ENCODE data around the gene CDKL1.

Gene CDKL1

DNA sequence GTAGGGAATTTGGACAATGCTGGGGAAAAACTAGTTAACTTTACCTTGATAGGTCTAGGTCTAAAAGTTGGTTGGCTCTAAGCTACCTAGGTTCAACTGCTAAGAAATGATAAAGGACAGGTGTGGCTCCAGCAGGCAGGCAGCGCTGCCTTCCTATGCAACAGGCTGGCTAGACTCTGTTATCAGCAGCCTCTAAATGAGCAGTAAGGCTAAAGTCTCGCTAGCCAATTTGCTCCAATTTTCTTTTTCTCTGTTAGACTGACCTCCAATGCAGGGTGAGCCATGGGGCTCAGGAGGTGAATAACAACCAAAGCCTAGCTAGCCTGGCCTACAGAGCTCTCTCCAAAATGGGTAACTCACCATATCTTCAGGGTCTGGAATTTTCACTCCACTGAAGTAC, 58.1 kb downstream of the CDKL1 start:
- TF ChIP-seq CEBPB (IDR thresholded peaks at IDR 0.05) (no peak), TCF12 (IDR thresholded peaks at IDR 0.05; ENCODE audit: low read depth) (no peak), TEAD4 (IDR thresholded peaks at IDR 0.05) (no peak), TAF1 (IDR thresholded peaks at IDR 0.05; ENCODE audit: low read depth) (no peak), RAD21 (IDR thresholded peaks at IDR 0.05; ENCODE audit: low read depth) (no peak), CREB1 (IDR thresholded peaks at IDR 0.05; ENCODE audit: low read depth) (no peak), EP300 (IDR thresholded peaks at IDR 0.05; ENCODE audit: borderline replicate concordance) (no peak), EGR1 (IDR thresholded peaks at IDR 0.05) (no peak), ZBTB7A (IDR thresholded peaks at IDR 0.05; ENCODE audit: low read depth) (no peak), FOXM1 (IDR thresholded peaks at IDR 0.05; ENCODE audit: borderline replicate concordance, low read depth) (no peak)
- TF ChIP-seq, protein P1, sequence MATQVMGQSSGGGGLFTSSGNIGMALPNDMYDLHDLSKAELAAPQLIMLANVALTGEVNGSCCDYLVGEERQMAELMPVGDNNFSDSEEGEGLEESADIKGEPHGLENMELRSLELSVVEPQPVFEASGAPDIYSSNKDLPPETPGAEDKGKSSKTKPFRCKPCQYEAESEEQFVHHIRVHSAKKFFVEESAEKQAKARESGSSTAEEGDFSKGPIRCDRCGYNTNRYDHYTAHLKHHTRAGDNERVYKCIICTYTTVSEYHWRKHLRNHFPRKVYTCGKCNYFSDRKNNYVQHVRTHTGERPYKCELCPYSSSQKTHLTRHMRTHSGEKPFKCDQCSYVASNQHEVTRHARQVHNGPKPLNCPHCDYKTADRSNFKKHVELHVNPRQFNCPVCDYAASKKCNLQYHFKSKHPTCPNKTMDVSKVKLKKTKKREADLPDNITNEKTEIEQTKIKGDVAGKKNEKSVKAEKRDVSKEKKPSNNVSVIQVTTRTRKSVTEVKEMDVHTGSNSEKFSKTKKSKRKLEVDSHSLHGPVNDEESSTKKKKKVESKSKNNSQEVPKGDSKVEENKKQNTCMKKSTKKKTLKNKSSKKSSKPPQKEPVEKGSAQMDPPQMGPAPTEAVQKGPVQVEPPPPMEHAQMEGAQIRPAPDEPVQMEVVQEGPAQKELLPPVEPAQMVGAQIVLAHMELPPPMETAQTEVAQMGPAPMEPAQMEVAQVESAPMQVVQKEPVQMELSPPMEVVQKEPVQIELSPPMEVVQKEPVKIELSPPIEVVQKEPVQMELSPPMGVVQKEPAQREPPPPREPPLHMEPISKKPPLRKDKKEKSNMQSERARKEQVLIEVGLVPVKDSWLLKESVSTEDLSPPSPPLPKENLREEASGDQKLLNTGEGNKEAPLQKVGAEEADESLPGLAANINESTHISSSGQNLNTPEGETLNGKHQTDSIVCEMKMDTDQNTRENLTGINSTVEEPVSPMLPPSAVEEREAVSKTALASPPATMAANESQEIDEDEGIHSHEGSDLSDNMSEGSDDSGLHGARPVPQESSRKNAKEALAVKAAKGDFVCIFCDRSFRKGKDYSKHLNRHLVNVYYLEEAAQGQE (IDR thresholded peaks at IDR 0.05; ENCODE audit: low read depth) = no peak
- TF ChIP-seq, protein P2, sequence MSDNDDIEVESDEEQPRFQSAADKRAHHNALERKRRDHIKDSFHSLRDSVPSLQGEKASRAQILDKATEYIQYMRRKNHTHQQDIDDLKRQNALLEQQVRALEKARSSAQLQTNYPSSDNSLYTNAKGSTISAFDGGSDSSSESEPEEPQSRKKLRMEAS (IDR thresholded peaks at IDR 0.05) = no peak
- TF ChIP-seq, protein P3, sequence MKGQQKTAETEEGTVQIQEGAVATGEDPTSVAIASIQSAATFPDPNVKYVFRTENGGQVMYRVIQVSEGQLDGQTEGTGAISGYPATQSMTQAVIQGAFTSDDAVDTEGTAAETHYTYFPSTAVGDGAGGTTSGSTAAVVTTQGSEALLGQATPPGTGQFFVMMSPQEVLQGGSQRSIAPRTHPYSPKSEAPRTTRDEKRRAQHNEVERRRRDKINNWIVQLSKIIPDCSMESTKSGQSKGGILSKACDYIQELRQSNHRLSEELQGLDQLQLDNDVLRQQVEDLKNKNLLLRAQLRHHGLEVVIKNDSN (IDR thresholded peaks at IDR 0.05) = no peak

DNA sequence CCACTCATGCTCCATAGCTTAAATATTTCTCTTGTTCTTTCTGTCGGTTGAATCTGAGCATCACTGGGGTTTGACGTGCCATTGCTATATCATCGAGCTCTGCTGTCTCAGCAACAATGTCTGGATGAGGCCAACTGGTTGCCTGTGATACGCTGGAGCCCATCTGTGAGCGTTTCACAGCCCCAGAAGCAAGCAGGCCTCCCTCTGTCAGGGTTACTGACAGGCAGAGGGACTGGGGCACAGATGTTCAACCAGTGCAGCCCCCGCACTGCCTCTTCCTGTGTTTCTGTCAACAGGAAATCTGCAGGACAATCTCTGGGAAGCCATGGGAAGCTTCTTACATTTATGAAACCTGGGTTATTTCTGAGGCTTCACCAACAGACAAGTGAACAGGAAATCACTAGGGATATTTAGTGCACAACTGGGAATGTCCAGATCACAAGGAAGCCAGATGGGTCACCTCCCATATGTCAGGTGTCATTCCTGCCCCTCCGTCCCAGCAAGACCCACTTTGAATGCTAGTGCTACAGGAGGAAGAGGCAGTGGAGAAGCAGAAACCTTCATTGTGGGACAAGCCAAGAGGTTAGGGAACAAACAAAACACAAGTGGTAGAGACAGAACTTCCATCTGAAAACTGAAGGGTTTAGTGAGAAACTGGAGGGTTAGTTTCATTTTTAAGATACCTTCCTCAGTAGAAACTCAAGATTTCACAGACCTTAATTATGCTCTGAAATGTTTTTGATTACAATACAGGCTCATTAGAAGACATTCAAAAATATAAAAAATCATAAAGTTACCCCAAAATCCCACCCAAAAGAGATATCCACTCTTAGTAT, 60.5 kb downstream of the CDKL1 start:
- TF ChIP-seq TAF1 (IDR thresholded peaks at IDR 0.05; ENCODE audit: low read depth) = no peak
- no peak for TF ChIP-seq RAD21 (IDR thresholded peaks at IDR 0.05; ENCODE audit: low read depth)
- no peak for TF ChIP-seq EP300 (IDR thresholded peaks at IDR 0.05; ENCODE audit: borderline replicate concordance)
- no peak for TF ChIP-seq CEBPB (IDR thresholded peaks at IDR 0.05)
- TF ChIP-seq, protein P3 (IDR thresholded peaks at IDR 0.05) = no peak
- TF ChIP-seq, protein P1 (IDR thresholded peaks at IDR 0.05; ENCODE audit: low read depth) = no peak
- TF ChIP-seq YY1 (IDR thresholded peaks at IDR 0.05; ENCODE audit: low read depth) = no peak
- no peak for TF ChIP-seq FOXM1 (IDR thresholded peaks at IDR 0.05; ENCODE audit: borderline replicate concordance, low read depth)
- no peak for TF ChIP-seq TEAD4 (IDR thresholded peaks at IDR 0.05)
- no peak for TF ChIP-seq EGR1 (IDR thresholded peaks at IDR 0.05)
- no peak for TF ChIP-seq CREB1 (IDR thresholded peaks at IDR 0.05; ENCODE audit: low read depth)
- TF ChIP-seq TCF12 (IDR thresholded peaks at IDR 0.05; ENCODE audit: low read depth) = no peak
- no peak for TF ChIP-seq NFIC (IDR thresholded peaks at IDR 0.05)
- no peak for TF ChIP-seq ZBTB7A (IDR thresholded peaks at IDR 0.05; ENCODE audit: low read depth)
- TF ChIP-seq, protein P2 (IDR thresholded peaks at IDR 0.05) = no peak

DNA sequence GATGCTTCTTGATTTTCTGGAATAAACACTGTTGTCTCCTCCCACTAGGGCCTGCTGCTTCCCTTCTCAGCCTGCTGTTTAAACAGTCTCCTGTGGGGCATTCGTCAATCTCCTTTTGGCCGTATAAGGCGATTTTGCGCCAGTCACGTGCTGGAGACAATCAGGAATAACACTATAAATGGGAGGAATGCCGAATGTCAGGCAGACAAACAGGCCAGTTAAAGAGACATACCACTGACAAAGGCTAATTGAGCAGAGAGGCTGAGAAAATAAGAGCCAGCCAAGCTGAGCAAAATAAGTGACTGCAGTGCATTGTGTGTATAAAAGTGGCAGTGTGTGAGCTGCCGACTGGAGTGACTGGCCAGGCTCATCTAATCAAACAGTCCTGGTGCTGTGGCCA, 61.3 kb downstream of the CDKL1 start:
- TF ChIP-seq, protein P3 (IDR thresholded peaks at IDR 0.05) = peak; percentile 95
- TF ChIP-seq TEAD4 (IDR thresholded peaks at IDR 0.05) (peak; percentile 25; the same call in 1 of the 2 replicates), CREB1 (IDR thresholded peaks at IDR 0.05; ENCODE audit: low read depth) (no peak), TCF12 (IDR thresholded peaks at IDR 0.05; ENCODE audit: low read depth) (no peak)
- TF ChIP-seq, protein P2 (IDR thresholded peaks at IDR 0.05) = peak; percentile 61

DNA sequence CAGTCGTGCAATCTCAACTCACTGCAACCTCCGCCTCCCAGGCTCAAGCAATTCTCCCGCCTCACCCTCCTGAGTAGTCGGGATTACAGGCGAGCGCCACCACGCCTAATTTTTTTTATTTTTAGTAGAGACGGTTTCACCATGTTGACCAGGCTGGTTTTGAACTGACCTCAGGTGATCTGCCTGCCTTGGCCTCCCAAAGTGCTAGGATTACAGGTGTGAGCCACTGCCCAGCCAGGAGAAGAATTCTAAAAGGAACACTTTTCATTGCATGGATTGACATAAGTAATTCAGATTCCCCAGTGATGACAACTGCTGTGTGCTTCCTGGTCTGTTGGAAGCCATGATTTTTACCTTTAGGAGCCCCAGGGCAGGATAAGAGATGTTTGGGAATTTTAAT, 62.5 kb downstream of the CDKL1 start:
- TF ChIP-seq FOXM1 (IDR thresholded peaks at IDR 0.05; ENCODE audit: borderline replicate concordance, low read depth) (no peak), EP300 (IDR thresholded peaks at IDR 0.05; ENCODE audit: borderline replicate concordance) (no peak)

DNA sequence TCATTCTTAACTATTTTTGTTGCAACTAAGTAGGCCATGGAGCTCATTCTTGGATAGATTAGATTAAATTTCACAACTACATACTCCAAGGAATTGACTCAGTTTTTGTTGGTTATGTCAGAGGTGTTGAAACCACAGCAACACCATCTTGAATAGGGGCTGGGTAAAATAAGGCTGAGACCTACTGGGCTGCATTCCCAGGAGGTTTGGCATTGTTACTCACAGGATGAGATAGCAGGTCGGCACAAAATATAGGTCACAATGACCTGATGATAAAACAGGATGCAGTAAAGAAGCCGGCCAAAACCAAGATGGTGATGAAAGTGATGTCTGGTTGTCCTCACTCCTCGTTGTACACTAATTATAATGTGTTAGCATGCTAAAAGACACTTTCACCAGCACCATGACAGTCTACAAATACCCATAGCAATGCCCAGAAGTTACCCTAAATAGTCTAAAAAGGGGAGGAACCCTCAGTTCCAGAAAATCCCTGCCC, 63.6 kb downstream of the CDKL1 start:
- TF ChIP-seq EGR1 (IDR thresholded peaks at IDR 0.05) (no peak), CREB1 (IDR thresholded peaks at IDR 0.05; ENCODE audit: low read depth) (no peak), TEAD4 (IDR thresholded peaks at IDR 0.05) (no peak)
- TF ChIP-seq, protein P1 (IDR thresholded peaks at IDR 0.05; ENCODE audit: low read depth) = no peak
